CD4-positive, alpha-beta T cell treated with Interleukin-10 for 1 hour (primary cell): Measurements from ENCODE around the gene DST.

ENCODE experiments used
- DNase-seq: peaks from one replicate; pipeline ENCODE4 v3.0.0-alpha.2; 2020

Gene DST

DNA sequence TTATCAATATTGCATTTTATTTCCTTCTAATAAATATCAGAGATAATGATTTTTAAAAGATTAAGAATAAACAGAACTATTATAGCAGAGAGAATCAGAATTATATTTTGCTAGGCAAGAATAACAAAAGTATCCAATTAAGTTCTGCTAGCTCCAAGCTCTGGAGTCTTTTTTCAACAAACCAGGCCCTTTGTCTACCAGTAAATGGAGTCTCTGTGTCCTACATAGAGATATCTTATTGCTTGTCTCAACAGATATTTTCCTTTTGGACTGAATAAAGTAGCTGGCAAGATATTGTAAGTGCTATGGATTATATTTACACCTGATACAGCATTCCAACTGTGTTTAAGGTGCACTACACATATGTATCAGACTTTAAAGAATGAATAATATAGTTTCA lies 107.1 kb downstream of the DST start:
- DNase-seq, result no peak

DNA sequence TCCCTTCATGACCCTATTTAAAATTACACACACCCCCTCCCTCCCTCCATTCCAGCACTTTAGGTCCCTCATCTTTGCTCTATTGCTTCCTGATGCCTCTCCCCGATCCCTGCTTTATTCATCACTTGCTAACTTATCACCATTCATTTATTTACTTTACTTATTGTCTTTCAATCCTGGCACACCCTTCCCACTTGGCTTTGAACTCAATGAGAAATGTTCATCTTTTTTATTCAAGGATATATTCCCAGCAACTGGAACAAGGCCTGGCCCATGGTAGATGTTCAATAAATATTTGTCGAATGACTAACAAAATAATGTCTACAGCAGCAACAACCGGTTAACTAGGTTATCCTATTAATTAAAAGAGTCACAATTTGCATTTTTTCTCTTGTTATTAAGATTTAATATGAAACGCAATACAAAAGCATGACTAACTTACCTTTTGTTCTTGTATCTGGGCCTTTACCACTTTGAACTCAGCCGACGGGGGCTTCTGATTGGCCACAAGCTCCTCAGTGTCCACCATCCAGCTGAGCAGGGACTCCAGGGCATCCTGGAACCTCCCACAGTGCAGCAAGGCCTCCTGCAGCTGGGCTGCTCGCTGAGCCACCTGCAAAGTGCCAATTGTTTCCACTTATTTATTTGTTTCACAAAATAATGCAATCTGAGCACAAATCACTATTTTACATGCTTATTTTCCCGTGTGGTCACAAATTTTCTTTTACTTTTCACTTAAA lies 107.8 kb downstream of the DST start:
- DNase-seq, result no peak

DNA sequence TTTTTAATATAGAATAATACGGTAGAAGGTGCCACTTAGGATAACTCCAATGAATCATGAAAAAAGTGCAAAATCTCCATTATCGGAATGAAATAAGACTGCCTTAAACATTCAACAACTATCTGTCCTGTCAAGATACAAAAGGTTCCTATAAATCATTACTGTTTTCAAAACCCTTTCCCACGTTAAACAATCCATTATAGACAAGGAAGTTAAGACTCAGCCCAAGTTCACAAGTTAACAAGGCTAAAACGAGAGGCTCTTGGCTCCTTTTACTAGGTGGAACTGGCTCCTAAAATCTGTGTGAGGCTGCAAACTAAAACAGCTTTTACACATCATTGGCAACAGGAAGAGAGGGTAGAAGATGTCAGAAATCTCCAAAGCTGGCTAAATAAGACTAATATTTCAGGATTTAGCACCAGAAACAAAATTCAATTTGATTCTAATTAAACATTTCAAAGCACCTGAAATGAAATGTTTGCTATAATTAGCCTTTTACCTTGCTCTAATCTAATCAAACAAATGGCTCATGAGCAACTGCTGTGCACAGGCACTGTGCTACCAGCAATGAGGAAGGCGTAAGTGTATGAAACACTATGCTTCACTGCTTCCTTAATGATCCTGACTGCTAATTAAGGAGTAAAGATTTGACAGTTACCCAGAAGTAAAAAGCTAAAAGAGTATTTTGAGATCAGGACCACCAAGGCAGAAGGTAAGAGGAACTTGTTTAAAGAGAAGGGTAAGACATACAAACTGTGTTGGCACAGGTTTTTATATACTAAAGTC lies 109.7 kb downstream of the DST start:
- no peak for DNase-seq

DNA sequence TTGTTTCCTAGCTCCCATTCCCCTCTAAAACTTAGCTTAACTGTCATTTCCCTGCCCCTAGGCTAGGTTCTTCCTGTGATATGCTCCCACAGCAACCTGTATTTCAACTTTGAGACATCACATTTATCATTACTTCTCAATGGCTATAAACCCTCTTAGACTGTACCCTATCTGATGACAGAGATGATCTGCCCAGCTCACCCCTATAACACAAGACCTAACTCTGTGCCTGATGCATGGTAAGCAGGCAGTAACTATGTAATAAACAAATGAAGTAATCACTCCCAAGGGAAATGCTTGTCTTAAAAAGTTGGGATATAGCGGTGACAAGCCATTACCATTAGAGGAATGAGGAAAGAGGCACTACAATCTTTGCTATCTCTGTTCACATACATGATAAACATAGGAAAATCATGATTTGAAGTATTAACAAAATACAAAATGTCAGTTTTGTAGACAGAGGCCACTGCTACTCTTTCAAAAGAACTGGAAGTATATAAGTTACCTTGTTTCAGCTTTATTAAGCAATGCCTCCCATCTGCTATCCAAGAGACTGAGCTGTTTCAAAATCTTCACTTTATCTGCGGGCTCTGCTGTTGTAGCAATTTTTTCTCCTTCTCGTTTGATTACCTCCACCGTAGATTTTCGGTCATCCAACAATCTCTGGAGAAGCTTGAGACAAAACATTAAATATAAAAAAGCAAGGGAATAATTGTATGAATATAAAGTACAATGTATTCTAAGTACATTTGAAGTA lies 110.7 kb downstream of the DST start:
- no peak for DNase-seq

DNA sequence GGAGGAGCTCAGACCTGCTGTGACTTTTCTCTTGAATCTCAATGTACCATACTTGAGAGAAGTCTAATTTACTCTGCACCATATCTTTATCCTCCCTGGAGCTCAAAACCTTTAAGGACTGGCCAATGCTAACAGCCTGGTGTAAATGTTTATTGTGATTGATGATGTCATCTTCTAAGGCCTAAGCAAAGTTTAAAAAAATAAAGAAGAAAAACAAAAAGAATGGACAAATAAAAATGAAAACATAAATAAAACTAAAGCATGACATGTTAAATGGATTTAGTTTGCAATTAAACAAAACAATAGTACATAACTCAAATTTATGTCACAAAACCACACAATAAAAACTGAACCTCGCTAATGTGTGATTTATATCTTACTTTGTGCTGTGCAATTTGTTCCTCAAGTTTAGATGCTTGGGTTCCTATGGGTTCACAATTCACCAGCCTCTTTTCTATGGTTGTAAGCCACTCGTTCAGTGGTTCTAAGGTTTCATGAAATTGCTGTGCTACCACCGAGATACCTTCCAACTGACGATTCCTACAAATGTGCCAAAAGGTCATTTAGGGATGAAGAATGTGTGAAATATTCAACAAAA lies 113.0 kb downstream of the DST start:
- no peak for DNase-seq

DNA sequence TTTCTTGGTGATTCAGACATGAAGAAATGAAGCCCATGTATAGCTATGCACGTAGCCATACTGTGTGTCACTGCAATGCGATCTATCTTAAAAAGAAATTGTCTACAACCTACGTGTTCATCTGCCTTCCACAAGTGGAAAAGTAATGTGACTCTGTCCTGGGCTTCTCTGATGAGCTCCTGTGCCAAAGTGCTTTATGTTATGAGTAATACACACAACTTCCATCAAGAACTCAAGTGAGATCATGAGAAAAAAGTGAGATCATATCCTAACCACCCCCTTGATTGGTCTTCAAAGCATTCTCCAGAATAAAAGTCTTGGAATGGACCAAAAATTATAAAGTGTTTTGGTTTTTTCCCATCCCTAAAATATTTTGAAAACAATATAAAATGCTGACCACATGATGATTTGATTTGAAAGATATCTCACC lies 114.3 kb downstream of the DST start:
- no peak for DNase-seq

DNA sequence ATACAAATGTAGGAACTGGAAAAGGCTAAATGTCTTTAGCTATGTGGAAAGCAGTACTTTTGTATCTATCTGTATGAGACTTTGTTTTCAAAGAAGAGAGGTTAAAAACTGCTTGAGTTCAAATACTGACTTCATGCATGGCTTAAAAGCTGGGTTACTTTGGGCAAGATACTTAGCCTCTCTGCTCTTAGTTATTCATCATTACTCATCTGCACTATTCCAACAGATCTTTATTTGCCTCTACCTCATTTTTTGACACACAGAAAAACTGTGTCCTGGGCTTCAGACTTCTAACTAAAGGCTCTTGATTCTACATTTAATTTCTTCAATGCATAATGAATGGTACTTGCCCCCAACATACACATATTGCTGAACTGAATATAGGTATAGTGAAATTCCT lies 114.8 kb downstream of the DST start:
- DNase-seq, result no peak

DNA sequence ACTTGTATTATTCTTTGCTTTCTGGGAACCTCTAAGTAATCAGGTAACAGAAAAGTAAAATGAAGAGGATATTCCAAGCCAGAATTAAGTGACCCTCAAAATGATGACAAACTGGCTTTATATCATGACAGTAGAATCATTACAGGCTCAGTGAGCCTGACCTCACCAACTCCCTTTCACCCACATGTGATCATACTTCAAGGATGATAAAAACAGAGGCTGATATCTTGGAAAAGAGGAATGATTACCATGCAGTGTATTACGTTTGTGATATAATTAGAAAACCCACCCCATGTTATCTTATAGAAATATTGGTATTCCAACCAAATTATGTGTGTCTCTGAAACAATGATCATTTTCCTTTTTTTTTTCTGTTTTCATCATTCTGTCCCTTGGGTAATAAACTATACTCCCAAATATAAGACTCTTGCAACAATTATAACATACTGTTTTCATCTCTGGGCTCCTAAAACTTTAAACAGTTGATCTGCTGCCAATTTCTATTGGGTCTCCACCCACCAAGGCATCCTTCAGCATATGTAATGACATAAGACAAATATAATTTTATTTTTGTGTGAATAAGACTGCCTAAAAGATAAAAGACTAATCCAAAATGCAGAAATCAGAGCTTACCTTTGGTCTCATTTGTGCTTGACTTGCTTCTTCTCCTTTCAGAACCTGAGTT lies 115.7 kb downstream of the DST start:
- DNase-seq, result no peak

DNA sequence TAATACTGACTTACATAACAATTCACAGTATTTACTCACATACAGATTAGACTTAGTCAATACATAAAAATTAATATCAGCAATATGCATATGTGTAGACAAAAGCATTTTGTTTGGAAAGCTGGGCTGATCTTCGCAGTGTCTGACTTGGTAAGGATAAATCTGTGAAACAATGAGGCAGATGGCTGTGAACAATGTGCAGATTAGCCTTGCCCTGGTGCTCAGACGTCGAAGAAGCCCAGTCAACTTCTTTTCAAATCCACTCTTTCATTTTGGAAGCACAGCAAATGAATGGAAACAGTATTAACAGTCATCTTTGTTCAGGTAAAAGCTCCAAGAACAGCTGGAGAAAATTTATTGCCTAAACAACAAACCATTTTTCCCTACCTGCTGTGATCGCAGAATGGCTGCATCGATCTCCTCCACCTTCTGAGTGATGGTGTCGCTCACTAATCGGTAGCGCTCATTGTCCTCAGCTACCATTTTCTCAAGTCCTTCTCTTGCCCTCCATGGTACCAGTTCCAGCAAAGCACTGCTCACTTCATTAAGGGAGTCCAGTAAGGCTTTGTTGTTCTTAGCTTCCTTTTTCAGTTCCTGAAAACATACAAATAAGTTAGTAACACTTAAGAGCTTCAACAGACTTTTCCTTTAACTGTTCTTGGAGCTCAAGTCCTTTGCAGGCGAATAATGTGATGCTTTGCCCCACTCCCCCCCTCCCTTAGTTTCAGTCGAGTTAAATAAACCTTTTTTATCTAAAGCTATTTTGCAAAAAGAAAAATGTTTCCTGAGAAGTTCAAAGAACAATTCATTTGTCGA lies 116.5 kb downstream of the DST start:
- no peak for DNase-seq

DNA sequence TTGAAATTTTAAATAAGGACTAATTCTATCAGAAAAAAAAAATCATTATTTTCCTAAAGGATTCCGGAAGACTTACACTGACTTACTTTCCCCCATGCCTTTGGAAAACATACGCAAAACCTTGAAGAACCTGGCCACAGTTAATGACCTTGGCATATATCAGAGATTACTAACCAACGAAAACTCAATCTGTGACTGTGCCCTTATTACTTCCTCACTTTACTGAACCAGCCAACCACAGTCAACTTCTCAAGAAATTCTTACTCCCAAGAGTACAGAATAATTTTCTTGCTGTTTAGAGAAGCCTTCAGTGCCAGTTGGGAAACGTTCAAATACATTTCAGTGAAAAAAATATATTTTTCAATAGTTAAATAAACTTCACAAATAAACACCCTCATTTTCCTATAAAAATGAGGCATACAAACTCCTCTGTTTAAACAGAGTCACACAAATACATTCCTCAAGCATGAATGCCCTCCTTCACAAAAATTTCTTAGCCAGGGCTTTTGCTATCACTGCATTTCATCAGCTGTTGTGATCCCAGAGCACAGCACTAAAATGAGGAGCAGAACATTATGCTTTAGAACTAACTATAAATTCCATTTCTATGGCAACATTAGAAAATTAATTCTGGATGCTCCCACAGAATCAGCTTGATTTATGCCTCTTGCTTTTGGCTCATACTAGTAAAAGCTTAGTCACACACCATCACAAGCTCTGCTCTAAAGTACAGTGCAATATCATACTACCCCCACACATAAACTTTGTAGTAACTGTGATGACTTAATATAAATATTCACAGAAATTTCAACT lies 117.6 kb downstream of the DST start:
- no peak for DNase-seq

DNA sequence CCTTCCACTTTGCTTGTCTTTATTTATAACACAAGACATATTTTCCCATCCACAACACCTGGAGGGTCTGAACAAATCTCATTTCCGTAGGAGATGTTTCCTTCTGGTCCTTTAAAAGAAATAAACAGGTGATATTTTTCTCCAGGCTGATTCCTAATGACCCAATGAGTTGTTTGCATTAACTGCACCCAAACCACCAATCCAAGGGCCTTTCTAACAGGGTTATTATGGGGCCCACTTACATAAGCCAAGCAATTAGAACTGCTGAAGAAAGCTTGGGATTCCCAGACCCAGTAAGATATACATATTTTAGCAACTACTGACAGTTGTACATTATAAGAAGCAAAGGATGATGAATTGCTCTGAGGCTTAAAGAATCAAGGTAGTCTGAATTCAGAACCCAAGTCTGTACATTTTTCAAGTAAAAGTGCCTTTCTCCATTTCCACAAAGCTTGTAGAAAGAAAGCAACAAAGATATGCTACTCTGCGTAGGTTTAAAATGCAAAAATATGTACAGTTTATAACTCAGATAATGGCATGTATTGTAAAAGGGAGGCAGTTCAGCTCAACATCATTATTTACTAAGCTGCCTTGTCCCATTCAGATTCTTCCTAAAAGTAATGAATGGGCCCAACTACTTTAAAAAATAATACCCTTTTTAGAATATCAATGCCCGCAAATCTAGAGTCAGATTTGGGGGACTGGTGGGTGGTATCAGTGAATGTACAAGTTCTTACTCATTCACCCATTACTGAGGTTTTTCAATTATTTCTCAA lies 120.0 kb downstream of the DST start:
- DNase-seq, result no peak

DNA sequence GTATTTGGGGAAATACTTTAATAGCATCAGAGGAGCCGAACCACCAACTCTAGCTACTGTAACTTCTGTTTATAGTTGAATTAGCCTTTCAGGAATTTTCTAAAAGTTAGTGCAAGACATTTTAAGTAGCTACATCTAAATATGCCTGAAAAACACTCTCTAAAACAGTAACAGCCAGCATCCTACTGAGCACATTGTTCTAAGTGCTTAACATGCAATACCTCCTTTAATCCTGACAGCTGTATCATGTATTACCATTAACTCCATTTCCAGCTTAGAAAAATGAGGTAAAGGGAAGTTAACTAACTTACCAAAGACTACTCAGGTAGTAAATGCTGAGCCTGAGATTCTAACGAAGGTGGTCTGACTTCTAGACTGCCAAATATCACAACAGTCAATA lies 120.7 kb downstream of the DST start:
- no peak for DNase-seq

DNA sequence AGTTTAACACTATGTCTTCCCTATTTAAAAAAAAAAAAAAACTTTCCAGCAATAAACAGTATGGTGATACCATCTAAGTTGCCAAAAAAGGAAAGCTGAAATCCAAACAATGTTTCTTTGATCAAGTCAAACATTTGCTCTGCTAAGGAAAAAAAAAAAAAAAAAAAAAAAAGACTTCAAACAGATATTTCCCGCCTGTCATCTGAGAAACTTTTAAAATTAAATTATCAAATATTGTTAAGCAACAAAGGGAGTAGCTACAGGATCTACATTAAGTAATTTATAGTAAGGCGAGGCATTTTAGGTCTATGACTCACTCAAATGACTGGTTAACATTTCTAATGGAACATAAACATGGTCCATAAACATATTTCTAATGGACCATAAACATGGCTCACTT lies 121.2 kb downstream of the DST start:
- no peak for DNase-seq

DNA sequence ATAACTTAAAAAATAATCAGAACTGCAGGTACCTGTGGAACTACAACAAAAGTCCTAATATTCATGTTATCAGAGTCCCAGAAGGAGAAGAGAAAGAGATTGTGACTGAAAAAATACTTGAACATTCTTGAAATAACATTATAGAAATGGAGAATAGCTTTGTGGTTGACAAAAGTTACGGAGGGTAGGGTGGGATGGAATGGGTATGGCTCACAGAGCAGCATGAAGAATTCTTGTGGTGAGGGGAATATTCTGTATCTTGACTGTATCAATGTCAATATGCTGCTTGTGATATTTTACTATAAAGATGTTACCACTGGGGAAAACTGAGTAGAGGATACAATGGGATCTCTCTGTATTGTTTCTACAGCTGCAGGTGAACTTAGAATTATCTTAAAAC lies 122.5 kb downstream of the DST start:
- no peak for DNase-seq

DNA sequence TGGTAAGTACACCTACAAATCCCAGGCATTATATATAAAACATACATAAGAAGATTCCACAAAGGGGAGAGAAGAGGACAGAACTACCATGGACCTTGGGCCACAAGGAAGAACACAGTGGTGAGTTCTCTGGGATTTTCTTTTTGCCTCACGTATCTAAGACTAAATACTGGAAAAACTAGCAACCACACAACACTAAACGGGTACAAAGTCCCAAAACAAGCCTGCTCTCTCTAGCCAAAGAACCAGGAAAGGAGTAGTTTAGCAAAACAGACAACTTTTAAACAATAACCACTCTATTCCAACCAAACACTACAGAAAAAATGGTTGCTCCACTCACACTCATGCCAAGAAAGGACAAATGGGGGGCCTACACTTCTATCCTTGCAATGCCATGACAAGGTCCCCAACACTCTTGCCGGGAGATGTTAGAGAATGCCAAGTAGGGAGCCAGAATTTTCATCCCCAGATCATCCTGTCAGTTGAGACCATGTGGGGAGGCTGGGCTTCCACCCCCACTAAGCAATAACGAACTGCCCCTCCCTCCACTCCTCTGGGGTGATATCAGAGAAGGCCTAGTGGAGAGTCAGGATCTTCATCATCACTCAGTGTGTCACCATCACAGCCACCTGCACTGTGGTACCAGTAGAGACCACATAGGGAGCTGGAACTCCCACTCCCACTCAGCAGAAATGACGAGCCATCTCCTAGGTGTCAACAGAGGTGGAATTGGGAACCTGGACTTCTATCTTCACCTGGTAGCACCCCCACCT lies 123.5 kb downstream of the DST start:
- no peak for DNase-seq

DNA sequence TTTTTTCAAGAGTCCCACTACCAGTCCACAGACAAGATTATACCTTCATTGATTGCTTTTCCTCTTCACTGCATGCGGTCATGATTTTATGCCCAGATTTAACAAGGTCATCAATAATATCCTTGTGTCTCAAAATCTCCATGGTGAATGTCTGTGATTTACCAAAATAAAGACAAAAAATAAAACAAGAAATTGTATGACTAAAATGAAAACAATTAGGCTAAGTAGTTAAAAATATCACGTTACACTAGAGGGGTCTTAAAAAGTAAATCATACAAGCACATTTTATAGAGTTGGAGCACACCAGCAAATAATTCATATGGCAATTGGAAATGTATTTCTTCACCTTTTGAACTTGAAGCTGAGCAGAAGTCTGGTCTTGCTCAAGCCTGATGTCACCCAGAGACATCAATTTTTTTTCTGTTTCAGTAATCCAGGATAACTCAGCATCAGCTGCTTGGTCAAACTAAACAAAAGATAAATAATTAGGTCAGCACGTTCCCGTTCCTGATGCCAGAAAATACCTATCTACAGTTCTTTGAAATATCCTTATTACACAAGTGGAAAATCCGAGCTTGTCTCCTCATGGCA lies 125.4 kb downstream of the DST start:
- no peak for DNase-seq

DNA sequence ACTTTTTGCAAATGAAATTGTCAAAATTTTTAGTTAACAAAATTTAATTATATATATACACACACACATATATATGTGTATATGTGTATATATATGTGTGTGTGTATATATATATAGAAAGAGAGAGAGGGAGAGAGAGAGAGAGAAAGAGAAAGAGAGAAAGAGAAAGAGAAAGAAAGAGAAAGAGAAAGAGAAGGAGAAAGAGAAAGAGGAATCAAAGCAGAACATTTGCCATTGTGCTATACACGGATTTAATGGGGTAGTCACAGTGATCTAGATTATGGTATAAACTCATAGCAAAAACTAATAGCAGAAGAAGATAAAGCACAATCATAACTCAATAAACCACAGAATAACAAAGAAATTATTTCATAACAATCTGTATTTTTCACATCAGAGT lies 126.7 kb downstream of the DST start:
- DNase-seq, result no peak

DNA sequence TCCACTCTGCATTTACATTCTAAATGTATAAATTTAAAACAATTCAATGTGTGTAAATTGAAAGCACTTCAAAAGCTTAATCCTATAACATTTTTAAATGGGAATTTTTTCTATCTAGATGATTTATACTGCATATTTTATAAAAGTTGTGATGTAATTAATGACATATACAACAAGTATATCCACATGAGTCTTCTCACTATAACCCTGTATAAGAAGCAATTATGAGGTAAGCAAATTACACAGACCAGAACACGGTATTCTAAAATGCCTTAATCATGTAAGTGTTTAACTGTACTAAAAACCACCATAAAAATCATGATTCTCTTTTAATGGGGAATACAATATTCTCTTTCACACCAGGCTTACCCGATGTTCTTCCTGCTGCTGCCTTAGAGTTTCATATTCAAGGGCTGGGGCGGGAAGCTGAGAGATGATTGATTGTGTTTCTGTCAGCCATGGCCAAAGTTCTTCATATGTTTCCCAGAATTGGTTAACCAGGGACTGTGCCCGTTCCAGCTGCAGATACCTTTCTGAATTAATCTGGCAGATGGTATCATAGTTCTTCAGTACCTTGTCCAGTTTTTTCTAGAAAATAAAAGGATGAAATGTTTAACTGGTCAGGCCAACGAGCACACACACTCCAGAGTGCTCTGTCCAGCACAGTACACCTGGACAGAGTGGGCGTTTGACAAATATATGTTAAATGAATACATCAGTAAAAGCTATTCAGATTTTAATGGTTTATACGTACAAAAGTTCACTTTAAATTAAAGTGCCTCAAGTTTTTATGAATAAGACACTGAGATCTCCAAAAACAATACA lies 127.4 kb downstream of the DST start:
- no peak for DNase-seq
